K562 (cell line): ENCODE measurements around the gene ITPKB. TPM values are rescaled to one million over a fixed set of nuclear protein-coding genes. Genes with fewer than 3 reads are reported as not detected.

Experiments used
- ATAC-seq: fragments of 200-7000 bp; cut with Tn5 transposase; 3 replicates; pipeline ENCODE4 v1.9.1; 2020; ENCODE audit warnings: moderate library complexity
- BruUV-seq: library from RNA; stranded (reverse); fragments of 400-500 nt; replicated peaks from 2 replicates; lab custom pipeline; 2021; lab: Mats Ljungman, UMichigan
- CTCF ChIA-PET: fragments of 300-600 bp; formaldehyde crosslinking; extraction: SDS; loops from one replicate; lab custom pipeline; 2021; ENCODE audit warnings: low intra/inter-chr PET ratio; lab: Yijun Ruan, JAX
- POLR2A ChIA-PET: fragments of 300-600, 350-650 bp; sonication (Branson Sonifier 250); formaldehyde crosslinking; extraction: SDS; loops from one replicate; lab custom pipeline; 2021; ENCODE audit warnings: antibody characterized with exemption, inconsistent platforms; lab: Yijun Ruan, JAX
- DNase-seq, 4 experiments: peaks; one replicate each; pipeline versions ENCODE4 v3.0.0 to v3.0.0-alpha.2; 2011 to 2018; ENCODE audit warnings: low spot score in 3 of 4, mixed read lengths in 3 of 4; ENCODE audit errors: extremely low read depth in 1 of 4
- FAIRE-seq: peaks from 2 replicates; lab custom pipeline; 2011; peaks lifted over from hg19 to GRCh38; lab: Jason Lieb, UNC
- H2AFZ ChIP-seq: 2 replicates; pipeline ENCODE4 v1.6.0; 2011; ENCODE audit warnings: low read depth, low read length, control low read depth, inconsistent platforms
- H3K27ac ChIP-seq: fragments of 200-600 bp; 3 replicates; pipeline ENCODE4 v1.8.0; 2011; ENCODE audit warnings: low read depth, mild to moderate bottlenecking, control low read depth, inconsistent platforms, low read length, moderate library complexity, mixed read lengths; ENCODE audit errors: extremely low read depth
- H3K27me3 ChIP-seq, 2 experiments: fragments of 300-600 bp in 1 of 2; 2 replicates in 1 of 2; 3 replicates in 1 of 2; pipeline versions ENCODE4 v1.6.0 to v1.8.0; 2011; ENCODE audit warnings: inconsistent platforms in 2 of 2, low read length in 2 of 2, mild to moderate bottlenecking in 1 of 2, mixed read lengths in 1 of 2, moderate library complexity in 1 of 2; ENCODE audit not compliant: control insufficient read depth in 2 of 2, insufficient read depth in 2 of 2
- H3K36me3 ChIP-seq: fragments of 300-600 bp; 3 replicates; pipeline ENCODE4 v1.8.0; 2011; ENCODE audit warnings: mild to moderate bottlenecking, low read length, inconsistent platforms; ENCODE audit not compliant: control insufficient read depth, insufficient read depth
- H3K4me1 ChIP-seq, 2 experiments: fragments of 200-600 bp in 1 of 2; replicated peaks in 1 of 2; 2 replicates in 1 of 2; 3 replicates in 1 of 2; pipeline versions ENCODE4 v1.5.1 to v1.8.0; 2011; ENCODE audit warnings: inconsistent platforms in 2 of 2, low read length in 2 of 2, mild to moderate bottlenecking in 1 of 2, mixed read lengths in 1 of 2, moderate library complexity in 1 of 2; ENCODE audit not compliant: control insufficient read depth in 2 of 2, insufficient read depth in 2 of 2
- H3K4me2 ChIP-seq: 2 replicates; pipeline ENCODE4 v1.6.1; 2011; ENCODE audit warnings: low read length, control low read depth, inconsistent platforms, mixed read lengths; ENCODE audit not compliant: insufficient read depth
- H3K4me3 ChIP-seq: fragments of 200-600 bp; sonication (generic), shearing (Covaris generic); 2 replicates; pipeline ENCODE4 v1.5.1; 2016; ENCODE audit warnings: control low read depth, inconsistent platforms
- H3K79me2 ChIP-seq: fragments of 200-600 bp; 3 replicates; pipeline ENCODE4 v1.8.0; 2011; ENCODE audit warnings: low read length, inconsistent platforms; ENCODE audit not compliant: control insufficient read depth, insufficient read depth
- H3K9ac ChIP-seq, 2 experiments: 2 replicates each; pipeline versions ENCODE4 v1.6.0 to v1.6.1; 2011; ENCODE audit warnings: low read depth in 2 of 2, low read length in 2 of 2, control low read depth in 1 of 2, inconsistent platforms in 1 of 2, mild to moderate bottlenecking in 1 of 2, mixed read lengths in 1 of 2; ENCODE audit not compliant: insufficient read depth in 1 of 2
- H3K9me1 ChIP-seq: one replicate; pipeline ENCODE4 v1.6.0; 2011; ENCODE audit warnings: inconsistent platforms, mild to moderate bottlenecking, low read length, moderate library complexity; ENCODE audit not compliant: control insufficient read depth, insufficient read depth
- H3K9me3 ChIP-seq: replicated peaks from 2 replicates; pipeline ENCODE4 v1.5.1; 2011; ENCODE audit warnings: low read depth, low read length, inconsistent platforms; ENCODE audit not compliant: control insufficient read depth, insufficient read depth
- H4K20me1 ChIP-seq: replicated peaks from 2 replicates; pipeline ENCODE4 v1.6.1; 2011; ENCODE audit warnings: low read length, inconsistent platforms, mixed read lengths; ENCODE audit not compliant: control insufficient read depth, insufficient read depth
- HEY1 ChIP-seq: fragments of 250-450 bp; sonication (Bioruptor Pico); IDR thresholded peaks from 2 replicates; pipeline ENCODE4 v1.5.0; 2020; ENCODE audit warnings: mild to moderate bottlenecking, moderate library complexity, borderline replicate concordance
- IRF2 ChIP-seq: sonication (generic); formaldehyde crosslinking; IDR thresholded peaks from 2 replicates; pipeline ENCODE4 v1.8.1; 2022; ENCODE audit warnings: mild to moderate bottlenecking, missing genetic modification reagents
- MXI1 ChIP-seq: IDR thresholded peaks from 2 replicates; pipeline ENCODE4 v1.6.1; 2011; ENCODE audit warnings: low read depth, mild to moderate bottlenecking, improper control_type of control experiment, low read length
- SMARCE1 ChIP-seq: fragments of 450-650 bp; IDR thresholded peaks from 2 replicates; pipeline ENCODE4 v1.7.1; 2016; ENCODE audit warnings: mild to moderate bottlenecking
- SREBF1 ChIP-seq: fragments of 150-350 bp; IDR thresholded peaks from 2 replicates; pipeline ENCODE4 v1.6.1; 2014; ENCODE audit warnings: antibody characterized with exemption, low read depth, low read length, borderline replicate concordance
- ZNF24 ChIP-seq: fragments of 450-650 bp; IDR thresholded peaks from 2 replicates; pipeline ENCODE4 v1.6.1; 2016
- ZNF277 ChIP-seq: fragments of 250-450 bp; sonication (Bioruptor Pico); IDR thresholded peaks from 2 replicates; pipeline ENCODE4 v1.8.0; 2022; ENCODE audit warnings: inconsistent platforms, mild to moderate bottlenecking, moderate library complexity, borderline replicate concordance
- WGBS: fragments of 100-300 bp; shearing (Covaris generic); methylation state at CpG from one replicate; pipeline ENCODE4 v1.1.6; 2016; ENCODE audit warnings: low coverage, mixed read lengths; ENCODE audit not compliant: insufficient coverage; ENCODE audit errors: missing lambda C conversion rate; 5-methylcytosine and 5-hydroxymethylcytosine counted together
- in situ Hi-C: fragments of 300-500 bp; cut with MboI; formaldehyde crosslinking; loops from 4 replicates; pipeline ENCODE4 v1.15.0; 2018; ENCODE audit warnings: inconsistent platforms, mixed read lengths
- intact Hi-C: fragments of 100-400 bp; cut with micrococcal nuclease; formaldehyde crosslinking; loops from 2 replicates; pipeline ENCODE4 v1.14.2; 2022
- polyA plus RNA-seq, 8 experiments: library from polyadenylated mRNA; depleted of rRNA in 4 of 8; stranded (reverse) in 5 of 8; unstranded in 3 of 8; fragments of >200 nt; fragmentation: Nextera tagmentation in 2 of 8; fragmentation: Illumina TruSeq in 1 of 8; extraction: Ambion mirVana in 2 of 8; extraction: Trizol in 1 of 8; gene quantifications; 2 replicates each; pipeline versions ENCODE4 v1.2.1 to v1.2.3, GENCODE V29; 2011 to 2014; ENCODE audit warnings: inconsistent platforms in 1 of 8, missing spikeins in 1 of 8
- total RNA-seq, 7 experiments: library from RNA; depleted of rRNA in 6 of 7; stranded (reverse); fragments of >200 nt in 6 of 7; fragmentation: Illumina TruSeq in 2 of 7; extraction: Trizol in 2 of 7; gene quantifications; 2 replicates each; pipeline versions ENCODE4 v1.2.1 to v1.2.3, GENCODE V29; 2011 to 2021; ENCODE audit warnings: low replicate concordance in 1 of 7

ITPKB gene
- total and polyA plus RNA-seq, 9 of the 15 experiments (the other 6 are each of a cell fraction or from before 2014, with no cell fraction given): 0.01 to 0.22 TPM; not detected in 7

GRCh38 chr1:226776975-226777374 lies 37.9 kb upstream of the ITPKB start:
- DNase-seq: no peak
- Histone ChIP-seq H4K20me1 (no peaks in the 10 kb centered on the region), H2AFZ (no peak overlapping the region), H3K4me3 (no peak overlapping the region), H3K4me1 (no peaks in the 10 kb centered on the region), H3K79me2 (no peaks in the 10 kb centered on the region), H3K9me3 (no peaks in the 10 kb centered on the region), H3K9me1 (no peaks in the 10 kb centered on the region), H3K9ac (no peak overlapping the region), H3K36me3 (no peaks in the 10 kb centered on the region), H3K27me3 (peaks cover 33 to 63% of the 10 kb centered on the region in 2 experiments), H3K27ac (no peak overlapping the region), H3K4me2 (no peak overlapping the region)
- TF ChIP-seq ZNF24 (no peak), HEY1 (CRISPR knock-in tag) (no peak), MXI1 (no peak), ZNF277 (CRISPR knock-in tag) (no peak), SREBF1 (no peak), IRF2 (CRISPR knock-in tag) (no peak), SMARCE1 (no peak)
- intact Hi-C loops (no loop called here), in situ Hi-C loops (no loop called here)
- WGBS: 3% methylated on average over 1 of the region's 1 CpG
- no TSS peak for BruUV-seq
- POLR2A ChIA-PET: no interaction called here
- no peak for FAIRE-seq
- CTCF ChIA-PET: no interaction called here
- no peak for ATAC-seq
